ENCODE measurements around the gene NTN1.

The NTN1 gene

DNA sequence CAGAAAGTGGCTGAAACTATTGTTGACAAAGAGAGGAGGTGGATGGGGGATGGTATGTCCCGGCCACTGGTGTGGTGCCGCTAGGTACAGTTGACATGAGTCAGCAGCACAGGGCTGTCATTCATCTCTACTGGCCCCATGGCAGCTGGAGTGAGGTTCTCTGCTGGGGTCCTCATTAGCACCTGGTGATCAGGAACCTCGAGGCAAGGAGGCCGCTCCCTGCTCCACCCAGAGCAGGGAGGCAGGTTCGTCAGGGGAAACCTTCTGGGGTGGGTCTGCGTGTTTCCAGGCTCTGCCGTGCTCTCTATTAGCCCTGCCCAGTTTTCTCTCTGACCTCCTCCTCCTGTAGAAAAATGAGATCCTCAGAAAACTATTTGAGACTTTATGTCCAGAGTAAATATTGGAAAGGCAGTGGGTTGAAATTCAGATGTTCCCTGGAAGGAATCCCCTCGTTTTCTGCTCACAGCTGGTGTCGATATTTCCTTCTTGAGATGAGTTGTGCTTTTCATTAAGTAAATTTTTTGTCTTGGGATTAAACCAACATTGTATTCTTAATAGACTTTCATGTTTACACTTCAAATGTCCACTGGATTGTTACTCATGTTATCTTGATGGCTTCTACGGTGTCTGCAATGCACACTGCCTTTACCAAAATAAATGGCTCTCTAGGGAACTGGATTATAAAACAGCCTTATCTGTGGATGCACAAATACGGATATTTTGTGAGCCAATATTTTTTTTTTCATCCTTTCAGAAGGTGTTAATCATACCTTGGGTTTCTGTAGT is 7.1 kb downstream of the NTN1 start (continued):
- peak; percentile 51; the same call in 1 of the 2 replicates for TF ChIP-seq ZBTB17 (tag by site-specific recombination; IDR thresholded peaks at IDR 0.05)
- TF ChIP-seq PATZ1 (tag by site-specific recombination; IDR thresholded peaks at IDR 0.05) = no peak
- 0 out of 2 replicates have a peak, but pooled peaks have one; percentile 12 for TF ChIP-seq OVOL3 (tag by site-specific recombination; IDR thresholded peaks at IDR 0.05)
- TF ChIP-seq ZNF600 (tag by site-specific recombination; IDR thresholded peaks at IDR 0.05) = peak; percentile 62
- TF ChIP-seq SP3 (tag by site-specific recombination; IDR thresholded peaks at IDR 0.05) = peak; percentile 43; the same call in 1 of the 2 replicates
- TF ChIP-seq ZBTB8A (tag by site-specific recombination; IDR thresholded peaks at IDR 0.05) = 0 out of 2 replicates have a peak, but pooled peaks have one; percentile 25
- TF ChIP-seq, protein P1, sequence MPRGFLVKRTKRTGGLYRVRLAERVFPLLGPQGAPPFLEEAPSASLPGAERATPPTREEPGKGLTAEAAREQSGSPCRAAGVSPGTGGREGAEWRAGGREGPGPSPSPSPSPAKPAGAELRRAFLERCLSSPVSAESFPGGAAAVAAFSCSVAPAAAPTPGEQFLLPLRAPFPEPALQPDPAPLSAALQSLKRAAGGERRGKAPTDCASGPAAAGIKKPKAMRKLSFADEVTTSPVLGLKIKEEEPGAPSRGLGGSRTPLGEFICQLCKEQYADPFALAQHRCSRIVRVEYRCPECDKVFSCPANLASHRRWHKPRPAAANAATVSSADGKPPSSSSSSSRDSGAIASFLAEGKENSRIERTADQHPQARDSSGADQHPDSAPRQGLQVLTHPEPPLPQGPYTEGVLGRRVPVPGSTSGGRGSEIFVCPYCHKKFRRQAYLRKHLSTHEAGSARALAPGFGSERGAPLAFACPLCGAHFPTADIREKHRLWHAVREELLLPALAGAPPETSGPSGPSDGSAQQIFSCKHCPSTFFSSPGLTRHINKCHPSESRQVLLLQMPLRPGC (tag by site-specific recombination; IDR thresholded peaks at IDR 0.05) = 0 out of 2 replicates have a peak, but pooled peaks have one; percentile 39
- no peak for TF ChIP-seq ZNF473 (tag by site-specific recombination; IDR thresholded peaks at IDR 0.05)
- peak; percentile 78 for TF ChIP-seq OSR2 (tag by site-specific recombination; IDR thresholded peaks at IDR 0.05)
- TF ChIP-seq ZEB2 (tag by site-specific recombination; IDR thresholded peaks at IDR 0.05) = peak; percentile 35; the same call in 1 of the 2 replicates
- TF ChIP-seq ZBTB7A (tag by site-specific recombination; IDR thresholded peaks at IDR 0.05; ENCODE audit: low read depth) = no peak
- TF ChIP-seq ZNF335 (tag by site-specific recombination; conservative IDR thresholded peaks at IDR 0.05) = peak; percentile 31; the same call in 1 of the 2 replicates
- TF ChIP-seq ZNF248 (tag by site-specific recombination; IDR thresholded peaks at IDR 0.05) = no peak
- no peak for TF ChIP-seq ZNF513 (tag by site-specific recombination; IDR thresholded peaks at IDR 0.05)
- TF ChIP-seq GFI1B (tag by site-specific recombination; IDR thresholded peaks at IDR 0.05) = no peak
- no peak for TF ChIP-seq ZNF677 (tag by site-specific recombination; IDR thresholded peaks at IDR 0.05)
- no peak for TF ChIP-seq HIC1 (tag by site-specific recombination; IDR thresholded peaks at IDR 0.05)
- no peak for TF ChIP-seq ZNF394 (tag by site-specific recombination; IDR thresholded peaks at IDR 0.05; ENCODE audit: borderline replicate concordance)
- no peak for TF ChIP-seq YY1 (tag by site-specific recombination; IDR thresholded peaks at IDR 0.05)
- TF ChIP-seq ZNF292 (tag by site-specific recombination; IDR thresholded peaks at IDR 0.05; ENCODE audit: borderline replicate concordance, low read depth) = no peak
- TF ChIP-seq ZBTB1 (tag by site-specific recombination; IDR thresholded peaks at IDR 0.05) = no peak
- no peak; the same call in 1 of the 2 replicates for TF ChIP-seq ZNF2 (tag by site-specific recombination; IDR thresholded peaks at IDR 0.05)
- peak; percentile 27; the same call in 1 of the 2 replicates for TF ChIP-seq KLF10 (tag by site-specific recombination; IDR thresholded peaks at IDR 0.05)
- TF ChIP-seq ZNF114 (tag by site-specific recombination; IDR thresholded peaks at IDR 0.05) = no peak
- no peak for TF ChIP-seq ZFP69B (tag by site-specific recombination; IDR thresholded peaks at IDR 0.05)
- TF ChIP-seq ZNF211 (tag by site-specific recombination; IDR thresholded peaks at IDR 0.05; ENCODE audit: low read depth) = no peak
- peak; percentile 71 for TF ChIP-seq ZNF843 (tag by site-specific recombination; IDR thresholded peaks at IDR 0.05)
- TF ChIP-seq ZNF585B (tag by site-specific recombination; IDR thresholded peaks at IDR 0.05) = no peak
- no peak for TF ChIP-seq HOXC10 (CRISPR knock-in tag; IDR thresholded peaks at IDR 0.05)
- peak; percentile 47; the same call in 1 of the 2 replicates for TF ChIP-seq ZXDB (tag by site-specific recombination; IDR thresholded peaks at IDR 0.05)
- TF ChIP-seq PRDM6 (tag by site-specific recombination; IDR thresholded peaks at IDR 0.05) = peak; percentile 88

Data from HEK293 (cell line).